ENCODE data around the gene IL13RA1. TPM values are rescaled to one million over a fixed set of nuclear protein-coding genes. Genes with fewer than 3 reads are reported as not detected.

IL13RA1 gene
- total and polyA plus RNA-seq, 4 donors = 45.8 to 92.5 (median 73.9) TPM

DNA sequence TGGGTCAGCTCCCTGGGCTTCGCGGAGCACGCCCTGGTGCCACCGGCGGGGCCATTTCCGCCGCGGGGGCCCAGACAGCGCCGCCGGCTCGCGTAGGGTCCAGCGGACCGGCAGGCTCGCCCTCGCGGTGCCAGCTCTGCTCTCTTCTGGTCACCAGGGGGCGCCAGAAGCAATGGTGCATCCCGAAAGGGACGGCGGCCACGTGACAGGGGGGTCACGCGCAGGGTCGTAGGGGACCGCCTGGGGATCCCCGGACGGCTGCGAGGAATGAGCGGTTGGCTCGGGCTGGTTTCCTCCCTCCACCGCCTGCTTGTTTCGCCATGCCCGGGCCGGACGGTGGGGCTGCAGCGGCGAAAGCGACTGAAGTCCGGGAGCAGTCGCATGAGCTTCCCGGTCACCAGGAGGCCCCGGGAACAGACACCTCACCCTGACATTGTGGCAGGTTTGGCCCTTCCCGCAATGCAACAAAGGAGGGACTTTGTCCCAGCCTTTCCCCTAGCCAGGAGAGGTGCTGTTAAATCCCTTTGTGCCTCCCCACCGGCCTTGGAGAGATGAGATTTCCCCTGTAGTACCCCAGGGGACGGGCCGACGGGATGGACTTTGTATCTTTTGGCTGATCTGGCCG lies 112.0 kb downstream of the IL13RA1 start:
- Histone ChIP-seq H3K36me3 (ENCODE audit: control insufficient read depth in 1 of 2, insufficient read depth in 2 of 2, low read length in 1 of 2) (no peaks in the 10 kb centered on the region), H3K4me3 (ENCODE audit: low read length in 2 of 2) (peak overlapping the region in 1 of 2 donors; percentile 8), H3K27ac (ENCODE audit: low read depth in 1 of 2, low read length in 2 of 2) (no peak overlapping the region), H3K4me1 (ENCODE audit: control insufficient read depth in 1 of 2, insufficient read depth in 2 of 2, low read length in 2 of 2) (no peaks in the 10 kb centered on the region), H3K27me3 (ENCODE audit: control insufficient read depth in 1 of 2, insufficient read depth in 2 of 2, low read length in 1 of 2) (no peaks in the 10 kb centered on the region), H3K9me3 (ENCODE audit: control insufficient read depth, low read length) (no peaks in the 10 kb centered on the region)
- ATAC-seq (ENCODE audit: low FRiP score) (peak; percentile 92), DNase-seq (peak; percentile 87 to 93)
- intact Hi-C loops (cut with DNase I) = no loop called here
- 2 to 20% methylated on average over 48 to 50 of the region's 50 CpGs for WGBS, 2 donors

Other genes with a start within 250 kb of the IL13RA1 start
- gene DOCK11, start 231.8 kb upstream of the IL13RA1 start, total RNA-seq = 10 to 100 TPM; 44.6 to 59.8 TPM
- 10 to 100 TPM; 15.7 to 34.0 TPM for gene DOCK11, start 231.8 kb upstream of the IL13RA1 start, polyA plus RNA-seq
- under 1 TPM in 1 of 2 donors, not detected in 1; 0.15 TPM for gene ZCCHC12, start 96.2 kb downstream of the IL13RA1 start, total RNA-seq
- gene ZCCHC12, start 96.2 kb downstream of the IL13RA1 start, polyA plus RNA-seq = not detected
- 1 to 10 TPM; 4.7 to 8.4 TPM for gene LONRF3, start 247.0 kb downstream of the IL13RA1 start, total RNA-seq
- gene LONRF3, start 247.0 kb downstream of the IL13RA1 start, polyA plus RNA-seq = 1 to 10 TPM; 2.8 to 3.7 TPM